Heart right ventricle (tissue), 16 donors: ENCODE results near the gene MTARC2. TPM values are rescaled to one million over a fixed set of nuclear protein-coding genes. Genes with fewer than 3 reads are reported as not detected.
A peak's percentile ranks its signal among the peaks of the same experiment; 100 is the strongest.

Source experiments
- ATAC-seq, 8 donors: fragments of 200-7000 bp; cut with Tn5 transposase; one replicate each; pipeline ENCODE4 v1.9.1; 2020; ENCODE audit warnings: mild to moderate bottlenecking in 8 of 8, moderate library complexity in 8 of 8, moderate number of reproducible peaks in 1 of 8
- DNase-seq, 2 donors: peaks; one replicate each; pipeline ENCODE4 v3.0.0-alpha.2; 2020
- H3K27ac ChIP-seq, 10 donors: fragments of 200-600 bp; sonication (generic) in 2 of 10; one replicate each; pipeline versions ENCODE4 v1.5.0 to v1.8.0; 2020 to 2022; ENCODE audit warnings: mild to moderate bottlenecking in 3 of 10
- H3K27me3 ChIP-seq, 7 donors: fragments of 200-600 bp; one replicate each; pipeline ENCODE4 v1.8.0; 2021 to 2022; ENCODE audit warnings: mild to moderate bottlenecking in 2 of 7
- H3K36me3 ChIP-seq, 9 donors: fragments of 200-600 bp; sonication (generic) in 1 of 9; one replicate each; pipeline versions ENCODE4 v1.5.0 to v1.8.0; 2020 to 2022; ENCODE audit warnings: mild to moderate bottlenecking in 2 of 9
- H3K4me1 ChIP-seq, 9 donors: fragments of 200-600 bp; sonication (generic) in 1 of 9; one replicate each; pipeline versions ENCODE4 v1.5.0 to v1.8.0; 2020 to 2022; ENCODE audit warnings: mild to moderate bottlenecking in 4 of 9
- H3K4me3 ChIP-seq, 10 donors: fragments of 200-600 bp; sonication (generic) in 2 of 10; one replicate each; pipeline versions ENCODE4 v1.5.0 to v1.8.0; 2020 to 2022; ENCODE audit warnings: mild to moderate bottlenecking in 7 of 10, moderate library complexity in 2 of 10
- H3K9me3 ChIP-seq, 11 donors: fragments of 200-600 bp in 10 of 11; sonication (generic) in 2 of 11; one replicate each; pipeline versions ENCODE4 v1.5.0 to v1.8.0; 2013 to 2022; ENCODE audit warnings: mild to moderate bottlenecking in 2 of 11, control low read depth in 1 of 11, moderate library complexity in 1 of 11
- WGBS, 2 donors: extraction: QIAGEN DNeasy Blood & Tissue Kit; methylation state at CpG; one replicate each; pipeline ENCODE4 v1.1.7; 2013; ENCODE audit warnings: inconsistent platforms in 1 of 2; 5-methylcytosine and 5-hydroxymethylcytosine counted together
- intact Hi-C, 10 donors: fragments of 100-400 bp; cut with DNase I; formaldehyde crosslinking; loops; one replicate each; pipeline versions ENCODE4 v1.11.1 to v1.14.2; 2022
- polyA plus RNA-seq, 2 donors: library from polyadenylated mRNA; stranded (reverse); fragments of 200-250 nt; gene quantifications; one replicate each; pipeline ENCODE4 v1.2.3, GENCODE V29; 2013
- total RNA-seq, 10 donors: library from RNA; stranded (reverse); fragmentation: NEBNext Ultra II Directional in 3 of 10; extraction: Animal tissue kit (Norgen Biotek cat#: 25700) in 3 of 10; gene quantifications; one replicate each; pipeline versions ENCODE4 v1.2.1 to v1.2.4, GENCODE V29; 2021 to 2023
- TF ChIP-seq, protein P1 (sequence below), 9 donors: fragments of 200-600 bp; sonication (generic) in 2 of 9; IDR thresholded peaks; one replicate each; pipeline versions ENCODE4 v1.5.0 to v1.8.0; 2021 to 2022; ENCODE audit warnings: antibody characterized with exemption in 9 of 9, mild to moderate bottlenecking in 5 of 9, moderate library complexity in 1 of 9
- donor health status: Arrhythmogenic right ventricular cardiomyopathy.
- donor health status: ischemic (EF 13 %, LVEDD 7.1; RV severe dilation, severe dysfunction).
- donor health status: healthy with polysubstance abuse.
- donor health status: DM: no; HTN: yes; CAD: no.
- donor health status: DM: no; HTN: no; CAD: no.
- donor health status: ischemic (EF 25% LVEDD 6.9; RV normal size, moderate dysfunction).
- donor health status: ischemic (EF 25% LVEDD 5.7; RV mildly dilated, moderate dysfunction).
- donor health status: healthy.
- donor health status: DM: yes; HTN: yes; CAD: no.
- donor health status: Ischemic cardiomyopathy.
- donor health status: ischemic (EF 35%, LVEDD 5.7; RV mildly dilated, moderate dysfunction).
- donor health status: nonischemic (EF 11% LVEDD 7.7; RV severe dilation, severe dysfunction).
- donor health status: DM: yes; HTN: yes; CAD: no.
- donor health status: PGD.
- donor health status: ischemic (EF 29% LVEDD 5.4; RV normal size, mild dysfunction).
- donor health status: nonischemic (EF 23%, LVEDD 6.1; RV moderate dilation, normal function).

The MTARC2 gene
- total and polyA plus RNA-seq, 12 donors, result 13.0 to 32.3 (median 26.6) TPM

- no peak for ATAC-seq
- TF ChIP-seq, protein P1, sequence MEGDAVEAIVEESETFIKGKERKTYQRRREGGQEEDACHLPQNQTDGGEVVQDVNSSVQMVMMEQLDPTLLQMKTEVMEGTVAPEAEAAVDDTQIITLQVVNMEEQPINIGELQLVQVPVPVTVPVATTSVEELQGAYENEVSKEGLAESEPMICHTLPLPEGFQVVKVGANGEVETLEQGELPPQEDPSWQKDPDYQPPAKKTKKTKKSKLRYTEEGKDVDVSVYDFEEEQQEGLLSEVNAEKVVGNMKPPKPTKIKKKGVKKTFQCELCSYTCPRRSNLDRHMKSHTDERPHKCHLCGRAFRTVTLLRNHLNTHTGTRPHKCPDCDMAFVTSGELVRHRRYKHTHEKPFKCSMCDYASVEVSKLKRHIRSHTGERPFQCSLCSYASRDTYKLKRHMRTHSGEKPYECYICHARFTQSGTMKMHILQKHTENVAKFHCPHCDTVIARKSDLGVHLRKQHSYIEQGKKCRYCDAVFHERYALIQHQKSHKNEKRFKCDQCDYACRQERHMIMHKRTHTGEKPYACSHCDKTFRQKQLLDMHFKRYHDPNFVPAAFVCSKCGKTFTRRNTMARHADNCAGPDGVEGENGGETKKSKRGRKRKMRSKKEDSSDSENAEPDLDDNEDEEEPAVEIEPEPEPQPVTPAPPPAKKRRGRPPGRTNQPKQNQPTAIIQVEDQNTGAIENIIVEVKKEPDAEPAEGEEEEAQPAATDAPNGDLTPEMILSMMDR (IDR thresholded peaks at IDR 0.05), result no peak
- Histone ChIP-seq H3K27me3 (no peaks in the 10 kb centered on the region), H3K27ac (no peak overlapping the region), H3K36me3 (peaks cover 0 to 25% (median 0%) of the 10 kb centered on the region in 9 donors), H3K9me3 (no peaks in the 10 kb centered on the region), H3K4me1 (peaks cover 4 to 17% (median 12%) of the 10 kb centered on the region in 9 donors), H3K4me3 (no peak overlapping the region)
- no peak for DNase-seq
- WGBS, 2 donors, result 92 to 94% methylated on average over 4 of the region's 4 CpGs
- intact Hi-C loops, result loop anchor here in 4 of 10 donors (5.0 to 10.0 kb wide), 2 partner anchors 398 to 631 kb away; no protein-coding TSS in a partner anchor
These were observed 58.3 kb downstream of the MTARC2 start for GRCh38 chr1:220806408-220806807.

DNA sequence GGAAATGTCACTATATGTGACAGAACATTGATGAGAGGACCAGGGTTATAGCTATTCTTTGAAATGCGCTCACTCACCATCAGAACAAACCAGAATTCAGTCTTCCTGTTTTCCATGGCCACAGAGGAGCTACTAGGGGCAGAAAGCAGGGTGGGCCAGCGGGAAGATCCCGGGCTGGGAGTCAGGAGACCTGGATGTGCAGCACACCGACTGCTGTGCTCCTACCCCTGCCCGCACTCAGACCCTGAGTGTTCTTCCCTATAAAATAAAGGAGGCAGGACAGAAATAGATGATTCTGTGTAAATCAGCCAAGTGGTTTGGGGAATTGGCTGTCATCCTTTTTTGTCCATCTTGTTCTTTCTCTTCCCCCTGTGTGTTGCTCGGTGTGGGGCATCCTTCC, 59.6 kb downstream of the MTARC2 start:
- WGBS, 2 donors, result 87 to 94% methylated on average over 6 of the region's 6 CpGs
- TF ChIP-seq, protein P1 (IDR thresholded peaks at IDR 0.05), result no peak
- no peak overlapping the region for H3K4me3 ChIP-seq
- H3K27ac ChIP-seq, result no peak overlapping the region
- no peak for DNase-seq
- no peak for ATAC-seq
- peaks cover 4 to 17% (median 12%) of the 10 kb centered on the region in 9 donors for H3K4me1 ChIP-seq
- H3K36me3 ChIP-seq, result peaks cover 0 to 26% (median 0%) of the 10 kb centered on the region in 9 donors
- no peaks in the 10 kb centered on the region for H3K27me3 ChIP-seq
- no peaks in the 10 kb centered on the region for H3K9me3 ChIP-seq
- intact Hi-C loops, result loop anchor here in 4 of 10 donors (5.0 to 10.0 kb wide), 2 partner anchors 397 to 630 kb away; no protein-coding TSS in a partner anchor

GRCh38 chr1:220808345-220809186, 60.4 kb downstream of the MTARC2 start:
- Histone ChIP-seq H3K4me3 (no peak overlapping the region), H3K9me3 (no peaks in the 10 kb centered on the region), H3K27ac (peak overlapping the region in 1 of 10 donors; percentile 29), H3K4me1 (peaks cover 4 to 15% (median 12%) of the 10 kb centered on the region in 9 donors), H3K36me3 (peaks cover 0 to 35% (median 0%) of the 10 kb centered on the region in 9 donors), H3K27me3 (no peaks in the 10 kb centered on the region)
- intact Hi-C loops, result loop anchor here in 4 of 10 donors (5.0 to 10.0 kb wide), 2 partner anchors 396 to 629 kb away; no protein-coding TSS in a partner anchor
- peak in 5 of 8 donors; percentile 32 to 59 (median 54) for ATAC-seq
- no peak for DNase-seq
- TF ChIP-seq, protein P1 (IDR thresholded peaks at IDR 0.05), result no peak
- 66 to 74% methylated on average over 11 of the region's 11 CpGs for WGBS, 2 donors

- Histone ChIP-seq H3K9me3 (no peaks in the 10 kb centered on the region), H3K4me3 (no peak overlapping the region), H3K27me3 (no peaks in the 10 kb centered on the region), H3K27ac (peak overlapping the region in 1 of 10 donors; percentile 25), H3K36me3 (peaks cover 0 to 39% (median 0%) of the 10 kb centered on the region in 9 donors), H3K4me1 (peaks cover 4 to 15% (median 12%) of the 10 kb centered on the region in 9 donors)
- intact Hi-C loops, result loop anchor here in 4 of 10 donors (5.0 to 10.0 kb wide), 2 partner anchors 396 to 628 kb away; no protein-coding TSS in a partner anchor
- TF ChIP-seq, protein P1 (IDR thresholded peaks at IDR 0.05), result no peak
- ATAC-seq, result peak in 2 of 8 donors; percentile 3 to 23
- DNase-seq, result no peak
- 70 to 80% methylated on average over 6 of the region's 6 CpGs for WGBS, 2 donors
These were observed 61.0 kb downstream of the MTARC2 start for GRCh38 chr1:220809187-220809550.
